ENCODE measurements around the gene TMEM129.
A peak's percentile ranks its signal among the peaks of the same experiment; 100 is the strongest.

- peak; percentile 92 for TF ChIP-seq CTCF (IDR thresholded peaks at IDR 0.05; ENCODE audit: low read depth, low read length)
- TF ChIP-seq POLR2A (IDR thresholded peaks at IDR 0.05; ENCODE audit: extremely low read depth, insufficient read length): no peak
- TF ChIP-seq MAX (IDR thresholded peaks at IDR 0.05; ENCODE audit: low read depth, low read length): no peak; the same call in 1 of the 2 replicates
Measured at GRCh38 chr4:1748465-1748995, 27.4 kb upstream of the TMEM129 start.

Data from NB4 (cell line).